K562 (cell line): ENCODE measurements around the gene TSC22D1. TPM values are rescaled to one million over a fixed set of nuclear protein-coding genes. Genes with fewer than 3 reads are reported as not detected.

Source experiments
- ATAC-seq: fragments of 200-7000 bp; cut with Tn5 transposase; 3 replicates; pipeline ENCODE4 v1.9.1; 2020; ENCODE audit warnings: moderate library complexity
- BruUV-seq: library from RNA; stranded (reverse); fragments of 400-500 nt; replicated peaks from 2 replicates; lab custom pipeline; 2021; lab: Mats Ljungman, UMichigan
- CTCF ChIA-PET: fragments of 300-600 bp; formaldehyde crosslinking; extraction: SDS; loops from one replicate; lab custom pipeline; 2021; ENCODE audit warnings: low intra/inter-chr PET ratio; lab: Yijun Ruan, JAX
- POLR2A ChIA-PET: fragments of 300-600, 350-650 bp; sonication (Branson Sonifier 250); formaldehyde crosslinking; extraction: SDS; loops from one replicate; lab custom pipeline; 2021; ENCODE audit warnings: antibody characterized with exemption, inconsistent platforms; lab: Yijun Ruan, JAX
- DNase-seq, 4 experiments: peaks; one replicate each; pipeline versions ENCODE4 v3.0.0 to v3.0.0-alpha.2; 2011 to 2018; ENCODE audit warnings: low spot score in 3 of 4, mixed read lengths in 3 of 4; ENCODE audit errors: extremely low read depth in 1 of 4
- FAIRE-seq: peaks from 2 replicates; lab custom pipeline; 2011; peaks lifted over from hg19 to GRCh38; lab: Jason Lieb, UNC
- H2AFZ ChIP-seq: 2 replicates; pipeline ENCODE4 v1.6.0; 2011; ENCODE audit warnings: low read depth, low read length, control low read depth, inconsistent platforms
- H3K27ac ChIP-seq: fragments of 200-600 bp; 3 replicates; pipeline ENCODE4 v1.8.0; 2011; ENCODE audit warnings: low read depth, mild to moderate bottlenecking, control low read depth, inconsistent platforms, low read length, moderate library complexity, mixed read lengths; ENCODE audit errors: extremely low read depth
- H3K27me3 ChIP-seq, 2 experiments: fragments of 300-600 bp in 1 of 2; 2 replicates in 1 of 2; 3 replicates in 1 of 2; pipeline versions ENCODE4 v1.6.0 to v1.8.0; 2011; ENCODE audit warnings: inconsistent platforms in 2 of 2, low read length in 2 of 2, mild to moderate bottlenecking in 1 of 2, mixed read lengths in 1 of 2, moderate library complexity in 1 of 2; ENCODE audit not compliant: control insufficient read depth in 2 of 2, insufficient read depth in 2 of 2
- H3K36me3 ChIP-seq: fragments of 300-600 bp; 3 replicates; pipeline ENCODE4 v1.8.0; 2011; ENCODE audit warnings: mild to moderate bottlenecking, low read length, inconsistent platforms; ENCODE audit not compliant: control insufficient read depth, insufficient read depth
- H3K4me1 ChIP-seq, 2 experiments: fragments of 200-600 bp in 1 of 2; replicated peaks in 1 of 2; 2 replicates in 1 of 2; 3 replicates in 1 of 2; pipeline versions ENCODE4 v1.5.1 to v1.8.0; 2011; ENCODE audit warnings: inconsistent platforms in 2 of 2, low read length in 2 of 2, mild to moderate bottlenecking in 1 of 2, mixed read lengths in 1 of 2, moderate library complexity in 1 of 2; ENCODE audit not compliant: control insufficient read depth in 2 of 2, insufficient read depth in 2 of 2
- H3K4me2 ChIP-seq: 2 replicates; pipeline ENCODE4 v1.6.1; 2011; ENCODE audit warnings: low read length, control low read depth, inconsistent platforms, mixed read lengths; ENCODE audit not compliant: insufficient read depth
- H3K4me3 ChIP-seq: fragments of 200-600 bp; sonication (generic), shearing (Covaris generic); 2 replicates; pipeline ENCODE4 v1.5.1; 2016; ENCODE audit warnings: control low read depth, inconsistent platforms
- H3K79me2 ChIP-seq: fragments of 200-600 bp; 3 replicates; pipeline ENCODE4 v1.8.0; 2011; ENCODE audit warnings: low read length, inconsistent platforms; ENCODE audit not compliant: control insufficient read depth, insufficient read depth
- H3K9ac ChIP-seq, 2 experiments: 2 replicates each; pipeline versions ENCODE4 v1.6.0 to v1.6.1; 2011; ENCODE audit warnings: low read depth in 2 of 2, low read length in 2 of 2, control low read depth in 1 of 2, inconsistent platforms in 1 of 2, mild to moderate bottlenecking in 1 of 2, mixed read lengths in 1 of 2; ENCODE audit not compliant: insufficient read depth in 1 of 2
- H3K9me1 ChIP-seq: one replicate; pipeline ENCODE4 v1.6.0; 2011; ENCODE audit warnings: inconsistent platforms, mild to moderate bottlenecking, low read length, moderate library complexity; ENCODE audit not compliant: control insufficient read depth, insufficient read depth
- H3K9me3 ChIP-seq: replicated peaks from 2 replicates; pipeline ENCODE4 v1.5.1; 2011; ENCODE audit warnings: low read depth, low read length, inconsistent platforms; ENCODE audit not compliant: control insufficient read depth, insufficient read depth
- H4K20me1 ChIP-seq: replicated peaks from 2 replicates; pipeline ENCODE4 v1.6.1; 2011; ENCODE audit warnings: low read length, inconsistent platforms, mixed read lengths; ENCODE audit not compliant: control insufficient read depth, insufficient read depth
- ARHGAP35 ChIP-seq: fragments of 450-650 bp; IDR thresholded peaks from 2 replicates; pipeline ENCODE4 v1.6.1; 2018; ENCODE audit not compliant: partially characterized antibody
- BCL6 ChIP-seq: fragments of 250-450 bp; sonication (Bioruptor Pico); IDR thresholded peaks from 2 replicates; pipeline ENCODE4 v1.4.0; 2020
- CBFA2T3 ChIP-seq: fragments of 450-650 bp; IDR thresholded peaks from 2 replicates; pipeline ENCODE4 v1.6.1; 2017
- CSDE1 ChIP-seq, 2 experiments: fragments of 450-650 bp; IDR thresholded peaks; 2 replicates each; pipeline ENCODE4 v1.6.1; 2016; ENCODE audit warnings: mild to moderate bottlenecking in 1 of 2
- E2F3 ChIP-seq: fragments of 250-450 bp; sonication (Bioruptor Pico); IDR thresholded peaks from 2 replicates; pipeline ENCODE4 v1.4.0; 2020; ENCODE audit warnings: mild to moderate bottlenecking
- GTF2E2 ChIP-seq: fragments of 200-800 bp; sonication (Bioruptor generic); IDR thresholded peaks from 2 replicates; pipeline ENCODE4 v1.6.1; 2016; ENCODE audit warnings: missing genetic modification characterization, missing compliant biosample characterization
- MTA1 ChIP-seq: fragments of 450-650 bp; IDR thresholded peaks from 2 replicates; pipeline ENCODE4 v1.6.1; 2017; ENCODE audit warnings: borderline replicate concordance
- NFIX ChIP-seq: fragments of 250-450 bp; sonication (Bioruptor Pico); IDR thresholded peaks from 2 replicates; pipeline ENCODE4 v1.4.0; 2020; ENCODE audit warnings: low read depth, mild to moderate bottlenecking, moderate library complexity
- POLR2B ChIP-seq: fragments of 450-650 bp; IDR thresholded peaks from 2 replicates; pipeline ENCODE4 v1.6.1; 2018; ENCODE audit warnings: low read depth; ENCODE audit not compliant: partially characterized antibody
- RBFOX2 ChIP-seq: fragments of 200-400 bp; formaldehyde crosslinking; IDR thresholded peaks from 2 replicates; pipeline ENCODE4 v1.6.1; 2017; ENCODE audit warnings: low read depth, mild to moderate bottlenecking, low read length, moderate library complexity
- RUNX1 ChIP-seq: sonication (generic); IDR thresholded peaks from 2 replicates; pipeline ENCODE4 v1.6.1; 2016; ENCODE audit warnings: antibody characterized with exemption, low read depth
- SRSF1 ChIP-seq: fragments of 200-400 bp; formaldehyde crosslinking; IDR thresholded peaks from 2 replicates; pipeline ENCODE4 v1.6.1; 2017; ENCODE audit warnings: mild to moderate bottlenecking, low read depth, low read length, moderate library complexity
- ZNF445 ChIP-seq: fragments of 250-450 bp; sonication (Bioruptor Pico); IDR thresholded peaks from 2 replicates; pipeline ENCODE4 v1.4.0; 2020; ENCODE audit warnings: low read depth, mild to moderate bottlenecking, moderate library complexity
- ZNF57 ChIP-seq: fragments of 450-650 bp; formaldehyde crosslinking; IDR thresholded peaks from 2 replicates; pipeline ENCODE4 v1.4.0; 2020; ENCODE audit warnings: mild to moderate bottlenecking, moderate library complexity
- ZSCAN29 ChIP-seq: fragments of 450-650 bp; IDR thresholded peaks from 2 replicates; pipeline ENCODE4 v1.6.1; 2017
- WGBS: fragments of 100-300 bp; shearing (Covaris generic); methylation state at CpG from one replicate; pipeline ENCODE4 v1.1.6; 2016; ENCODE audit warnings: low coverage, mixed read lengths; ENCODE audit not compliant: insufficient coverage; ENCODE audit errors: missing lambda C conversion rate; 5-methylcytosine and 5-hydroxymethylcytosine counted together
- in situ Hi-C: fragments of 300-500 bp; cut with MboI; formaldehyde crosslinking; loops from 4 replicates; pipeline ENCODE4 v1.15.0; 2018; ENCODE audit warnings: inconsistent platforms, mixed read lengths
- intact Hi-C: fragments of 100-400 bp; cut with micrococcal nuclease; formaldehyde crosslinking; loops from 2 replicates; pipeline ENCODE4 v1.14.2; 2022
- polyA plus RNA-seq, 8 experiments: library from polyadenylated mRNA; depleted of rRNA in 4 of 8; stranded (reverse) in 5 of 8; unstranded in 3 of 8; fragments of >200 nt; fragmentation: Nextera tagmentation in 2 of 8; fragmentation: Illumina TruSeq in 1 of 8; extraction: Ambion mirVana in 2 of 8; extraction: Trizol in 1 of 8; gene quantifications; 2 replicates each; pipeline versions ENCODE4 v1.2.1 to v1.2.3, GENCODE V29; 2011 to 2014; ENCODE audit warnings: inconsistent platforms in 1 of 8, missing spikeins in 1 of 8
- total RNA-seq, 7 experiments: library from RNA; depleted of rRNA in 6 of 7; stranded (reverse); fragments of >200 nt in 6 of 7; fragmentation: Illumina TruSeq in 2 of 7; extraction: Trizol in 2 of 7; gene quantifications; 2 replicates each; pipeline versions ENCODE4 v1.2.1 to v1.2.3, GENCODE V29; 2011 to 2021; ENCODE audit warnings: low replicate concordance in 1 of 7
- TF ChIP-seq, protein P1 (sequence below), 2 experiments: fragments of 450-650 bp in 1 of 2; sonication (generic) in 1 of 2; formaldehyde crosslinking; conservative IDR thresholded peaks; 2 replicates each; pipeline versions ENCODE4 v1.4.0 to v1.8.1; 2020 to 2022; ENCODE audit warnings: mild to moderate bottlenecking in 1 of 2, missing genetic modification reagents in 1 of 2
- TF ChIP-seq, protein P2 (sequence below): sonication (generic); formaldehyde crosslinking; IDR thresholded peaks from 2 replicates; pipeline ENCODE4 v1.8.0; 2022; ENCODE audit warnings: missing genetic modification reagents, mild to moderate bottlenecking, borderline replicate concordance
- TF ChIP-seq, protein P3 (sequence below): fragments of 450-650 bp; formaldehyde crosslinking; IDR thresholded peaks from 2 replicates; pipeline ENCODE4 v1.4.0; 2020; ENCODE audit warnings: mild to moderate bottlenecking, mixed read lengths
- TF ChIP-seq, protein P4 (sequence below): fragments of 450-650 bp; IDR thresholded peaks from 2 replicates; pipeline ENCODE4 v1.6.1; 2017; ENCODE audit warnings: mild to moderate bottlenecking, moderate library complexity

Gene TSC22D1
- total and polyA plus RNA-seq, 9 of the 15 experiments (the other 6 are each of a cell fraction or from before 2014, with no cell fraction given), result 2.6 to 19.8 (median 8.4) TPM

DNA sequence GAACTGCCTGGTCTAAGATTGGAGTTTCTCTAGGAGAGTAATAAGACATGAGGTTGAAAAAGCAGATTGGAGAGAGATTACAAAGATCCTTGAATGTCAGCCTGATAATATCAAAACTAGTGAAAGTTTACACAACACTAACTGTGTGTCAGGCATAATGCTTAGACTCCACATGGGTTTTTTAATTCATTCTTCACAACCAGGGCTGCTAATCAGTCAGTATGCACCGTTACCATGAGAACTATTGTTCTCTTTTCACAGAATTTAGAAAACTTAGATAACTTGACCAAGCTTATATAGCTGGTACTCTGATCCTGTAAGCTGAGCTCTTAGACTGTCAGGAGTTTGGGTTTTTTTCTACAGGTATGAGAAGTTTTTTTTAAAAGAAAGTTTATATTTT is 46.6 kb upstream of the TSC22D1 start:
- intact Hi-C loops (no loop called here), in situ Hi-C loops (no loop called here)
- Histone ChIP-seq H3K27ac (no peak overlapping the region), H4K20me1 (no peaks in the 10 kb centered on the region), H3K4me2 (no peak overlapping the region), H3K9me1 (no peaks in the 10 kb centered on the region), H3K9me3 (no peaks in the 10 kb centered on the region), H3K79me2 (no peaks in the 10 kb centered on the region), H3K9ac (no peak overlapping the region), H3K27me3 (no peaks in the 10 kb centered on the region; a peak in 1 of 5 replicates), H2AFZ (no peak overlapping the region), H3K36me3 (no peaks in the 10 kb centered on the region), H3K4me3 (no peak overlapping the region), H3K4me1 (no peaks in the 10 kb centered on the region)
- 0% methylated on average over 1 of the region's 1 CpG for WGBS
- POLR2A ChIA-PET, result no interaction called here
- ATAC-seq, result no peak
- BruUV-seq, result no TSS peak
- CTCF ChIA-PET, result no interaction called here
- no peak for DNase-seq
- no peak for FAIRE-seq
- no peak for TF ChIP-seq RBFOX2
- no peak for TF ChIP-seq RUNX1
- TF ChIP-seq, protein P1, sequence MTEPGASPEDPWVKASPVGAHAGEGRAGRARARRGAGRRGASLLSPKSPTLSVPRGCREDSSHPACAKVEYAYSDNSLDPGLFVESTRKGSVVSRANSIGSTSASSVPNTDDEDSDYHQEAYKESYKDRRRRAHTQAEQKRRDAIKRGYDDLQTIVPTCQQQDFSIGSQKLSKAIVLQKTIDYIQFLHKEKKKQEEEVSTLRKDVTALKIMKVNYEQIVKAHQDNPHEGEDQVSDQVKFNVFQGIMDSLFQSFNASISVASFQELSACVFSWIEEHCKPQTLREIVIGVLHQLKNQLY (CRISPR knock-in tag; conservative IDR thresholded peaks at IDR 0.05), result no peak
- TF ChIP-seq, protein P2, sequence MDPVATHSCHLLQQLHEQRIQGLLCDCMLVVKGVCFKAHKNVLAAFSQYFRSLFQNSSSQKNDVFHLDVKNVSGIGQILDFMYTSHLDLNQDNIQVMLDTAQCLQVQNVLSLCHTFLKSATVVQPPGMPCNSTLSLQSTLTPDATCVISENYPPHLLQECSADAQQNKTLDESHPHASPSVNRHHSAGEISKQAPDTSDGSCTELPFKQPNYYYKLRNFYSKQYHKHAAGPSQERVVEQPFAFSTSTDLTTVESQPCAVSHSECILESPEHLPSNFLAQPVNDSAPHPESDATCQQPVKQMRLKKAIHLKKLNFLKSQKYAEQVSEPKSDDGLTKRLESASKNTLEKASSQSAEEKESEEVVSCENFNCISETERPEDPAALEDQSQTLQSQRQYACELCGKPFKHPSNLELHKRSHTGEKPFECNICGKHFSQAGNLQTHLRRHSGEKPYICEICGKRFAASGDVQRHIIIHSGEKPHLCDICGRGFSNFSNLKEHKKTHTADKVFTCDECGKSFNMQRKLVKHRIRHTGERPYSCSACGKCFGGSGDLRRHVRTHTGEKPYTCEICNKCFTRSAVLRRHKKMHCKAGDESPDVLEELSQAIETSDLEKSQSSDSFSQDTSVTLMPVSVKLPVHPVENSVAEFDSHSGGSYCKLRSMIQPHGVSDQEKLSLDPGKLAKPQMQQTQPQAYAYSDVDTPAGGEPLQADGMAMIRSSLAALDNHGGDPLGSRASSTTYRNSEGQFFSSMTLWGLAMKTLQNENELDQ (CRISPR knock-in tag), result no peak
- no peak for TF ChIP-seq NFIX (CRISPR knock-in tag)
- no peak for TF ChIP-seq CBFA2T3
- TF ChIP-seq CSDE1 (IDR thresholded peaks at IDR 0.05), result no peak
- TF ChIP-seq POLR2B, result no peak
- no peak for TF ChIP-seq MTA1
- TF ChIP-seq, protein P3, sequence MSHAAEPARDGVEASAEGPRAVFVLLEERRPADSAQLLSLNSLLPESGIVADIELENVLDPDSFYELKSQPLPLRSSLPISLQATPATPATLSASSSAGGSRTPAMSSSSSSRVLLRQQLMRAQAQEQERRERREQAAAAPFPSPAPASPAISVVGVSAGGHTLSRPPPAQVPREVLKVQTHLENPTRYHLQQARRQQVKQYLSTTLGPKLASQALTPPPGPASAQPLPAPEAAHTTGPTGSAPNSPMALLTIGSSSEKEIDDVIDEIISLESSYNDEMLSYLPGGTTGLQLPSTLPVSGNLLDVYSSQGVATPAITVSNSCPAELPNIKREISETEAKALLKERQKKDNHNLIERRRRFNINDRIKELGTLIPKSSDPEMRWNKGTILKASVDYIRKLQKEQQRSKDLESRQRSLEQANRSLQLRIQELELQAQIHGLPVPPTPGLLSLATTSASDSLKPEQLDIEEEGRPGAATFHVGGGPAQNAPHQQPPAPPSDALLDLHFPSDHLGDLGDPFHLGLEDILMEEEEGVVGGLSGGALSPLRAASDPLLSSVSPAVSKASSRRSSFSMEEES, result no peak
- TF ChIP-seq ZNF57, result no peak
- TF ChIP-seq, protein P4, sequence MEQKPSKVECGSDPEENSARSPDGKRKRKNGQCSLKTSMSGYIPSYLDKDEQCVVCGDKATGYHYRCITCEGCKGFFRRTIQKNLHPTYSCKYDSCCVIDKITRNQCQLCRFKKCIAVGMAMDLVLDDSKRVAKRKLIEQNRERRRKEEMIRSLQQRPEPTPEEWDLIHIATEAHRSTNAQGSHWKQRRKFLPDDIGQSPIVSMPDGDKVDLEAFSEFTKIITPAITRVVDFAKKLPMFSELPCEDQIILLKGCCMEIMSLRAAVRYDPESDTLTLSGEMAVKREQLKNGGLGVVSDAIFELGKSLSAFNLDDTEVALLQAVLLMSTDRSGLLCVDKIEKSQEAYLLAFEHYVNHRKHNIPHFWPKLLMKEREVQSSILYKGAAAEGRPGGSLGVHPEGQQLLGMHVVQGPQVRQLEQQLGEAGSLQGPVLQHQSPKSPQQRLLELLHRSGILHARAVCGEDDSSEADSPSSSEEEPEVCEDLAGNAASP, result no peak
- TF ChIP-seq ZNF445 (CRISPR knock-in tag), result no peak
- no peak for TF ChIP-seq E2F3 (CRISPR knock-in tag)
- no peak for TF ChIP-seq ZSCAN29
- no peak for TF ChIP-seq BCL6 (CRISPR knock-in tag)
- no peak for TF ChIP-seq ARHGAP35
- TF ChIP-seq GTF2E2 (tag), result no peak
- no peak for TF ChIP-seq SRSF1
